WERI-Rb-1 (cell line): ENCODE results near the gene DZANK1.

Experiments
- DNase-seq: peaks from one replicate; pipeline ENCODE4 v3.0.0-alpha.2; 2020
- H3K27ac ChIP-seq: fragments of 250-450 bp; sonication (Bioruptor Pico); 2 replicates; pipeline ENCODE4 v1.5.1; 2020; ENCODE audit warnings: mild to moderate bottlenecking, moderate library complexity
- H3K27me3 ChIP-seq: fragments of 250-450 bp; sonication (Bioruptor Pico); 2 replicates; pipeline ENCODE4 v1.5.1; 2021; ENCODE audit warnings: mild to moderate bottlenecking, low read depth, moderate library complexity; ENCODE audit not compliant: insufficient read depth, severe bottlenecking
- H3K36me3 ChIP-seq: fragments of 250-450 bp; sonication (Bioruptor Pico); 2 replicates; pipeline ENCODE4 v1.5.1; 2020; ENCODE audit warnings: mild to moderate bottlenecking, moderate library complexity
- H3K4me3 ChIP-seq: 2 replicates; pipeline ENCODE4 v1.5.1; 2011; ENCODE audit warnings: low read depth, mild to moderate bottlenecking, control low read depth, low read length
- H3K9me3 ChIP-seq: fragments of 250-450 bp; sonication (Bioruptor Pico); 2 replicates; pipeline ENCODE4 v1.5.1; 2021; ENCODE audit warnings: mild to moderate bottlenecking, moderate library complexity; ENCODE audit not compliant: severe bottlenecking
- TF ChIP-seq, protein P1 (sequence below): IDR thresholded peaks from 2 replicates; pipeline ENCODE4 v1.5.1; 2011; ENCODE audit warnings: low read depth, mild to moderate bottlenecking, control low read depth, inconsistent platforms, low read length

Gene DZANK1

GRCh38 chr20:18372296-18372695 lies 94.5 kb downstream of the DZANK1 start:
- H3K9me3 ChIP-seq, result no peaks in the 10 kb centered on the region
- no peak overlapping the region for H3K4me3 ChIP-seq
- H3K27ac ChIP-seq, result no peak overlapping the region
- TF ChIP-seq, protein P1, sequence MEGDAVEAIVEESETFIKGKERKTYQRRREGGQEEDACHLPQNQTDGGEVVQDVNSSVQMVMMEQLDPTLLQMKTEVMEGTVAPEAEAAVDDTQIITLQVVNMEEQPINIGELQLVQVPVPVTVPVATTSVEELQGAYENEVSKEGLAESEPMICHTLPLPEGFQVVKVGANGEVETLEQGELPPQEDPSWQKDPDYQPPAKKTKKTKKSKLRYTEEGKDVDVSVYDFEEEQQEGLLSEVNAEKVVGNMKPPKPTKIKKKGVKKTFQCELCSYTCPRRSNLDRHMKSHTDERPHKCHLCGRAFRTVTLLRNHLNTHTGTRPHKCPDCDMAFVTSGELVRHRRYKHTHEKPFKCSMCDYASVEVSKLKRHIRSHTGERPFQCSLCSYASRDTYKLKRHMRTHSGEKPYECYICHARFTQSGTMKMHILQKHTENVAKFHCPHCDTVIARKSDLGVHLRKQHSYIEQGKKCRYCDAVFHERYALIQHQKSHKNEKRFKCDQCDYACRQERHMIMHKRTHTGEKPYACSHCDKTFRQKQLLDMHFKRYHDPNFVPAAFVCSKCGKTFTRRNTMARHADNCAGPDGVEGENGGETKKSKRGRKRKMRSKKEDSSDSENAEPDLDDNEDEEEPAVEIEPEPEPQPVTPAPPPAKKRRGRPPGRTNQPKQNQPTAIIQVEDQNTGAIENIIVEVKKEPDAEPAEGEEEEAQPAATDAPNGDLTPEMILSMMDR, result no peak
- no peak for DNase-seq
- H3K27me3 ChIP-seq, result no peaks in the 10 kb centered on the region
- no peaks in the 10 kb centered on the region for H3K36me3 ChIP-seq

DNA sequence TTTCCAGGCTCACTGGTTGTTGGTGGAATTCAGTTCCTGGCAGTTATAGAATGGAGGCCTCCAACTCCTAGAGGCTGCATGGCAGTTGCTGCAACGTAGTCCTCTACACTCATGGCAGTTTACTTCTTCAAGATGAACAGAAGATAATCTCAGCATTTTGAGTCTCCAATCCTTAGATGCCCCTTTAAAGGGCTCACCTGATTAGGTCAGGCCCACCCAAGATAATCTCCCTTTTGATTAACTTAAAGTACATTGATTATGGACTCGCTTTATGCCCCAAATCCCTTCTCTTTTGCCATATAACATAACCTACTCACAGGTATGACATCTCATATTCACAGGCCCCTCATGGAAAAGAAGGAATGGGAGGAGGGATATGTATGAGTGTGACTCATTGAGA lies 102.1 kb downstream of the DZANK1 start:
- Histone ChIP-seq H3K9me3 (no peaks in the 10 kb centered on the region), H3K27ac (no peak overlapping the region), H3K27me3 (no peaks in the 10 kb centered on the region), H3K4me3 (no peak overlapping the region), H3K36me3 (no peaks in the 10 kb centered on the region)
- no peak for DNase-seq
- TF ChIP-seq, protein P1, result no peak

GRCh38 chr20:18363708-18364107 lies 103.1 kb downstream of the DZANK1 start:
- DNase-seq, result no peak
- Histone ChIP-seq H3K27me3 (no peaks in the 10 kb centered on the region), H3K27ac (no peak overlapping the region), H3K4me3 (no peak overlapping the region), H3K36me3 (no peaks in the 10 kb centered on the region), H3K9me3 (no peaks in the 10 kb centered on the region)
- TF ChIP-seq, protein P1, result no peak

DNA sequence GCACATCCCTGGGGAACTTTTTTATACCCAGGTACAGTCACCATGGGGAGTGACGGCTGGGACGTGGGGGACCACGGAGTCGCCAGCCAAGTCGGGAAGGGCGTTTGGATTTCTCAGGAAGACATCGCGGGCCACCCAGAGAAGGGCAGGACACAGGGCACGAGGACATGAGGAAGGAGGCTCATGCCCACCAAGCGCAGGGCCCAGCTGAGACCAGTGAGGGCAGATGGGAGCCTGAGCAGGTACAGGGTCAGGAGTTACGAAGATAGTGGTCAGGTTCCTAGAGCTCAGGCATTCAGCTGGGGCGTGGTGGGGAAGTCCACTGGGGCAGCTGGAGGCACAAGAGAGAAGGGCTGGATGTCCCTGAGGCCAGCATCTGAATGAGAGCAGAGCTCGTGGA lies 103.9 kb downstream of the DZANK1 start:
- no peak for DNase-seq
- no peaks in the 10 kb centered on the region for H3K9me3 ChIP-seq
- no peak overlapping the region for H3K27ac ChIP-seq
- no peaks in the 10 kb centered on the region for H3K36me3 ChIP-seq
- H3K27me3 ChIP-seq, result no peaks in the 10 kb centered on the region
- TF ChIP-seq, protein P1, result no peak
- H3K4me3 ChIP-seq, result no peak overlapping the region

DNA sequence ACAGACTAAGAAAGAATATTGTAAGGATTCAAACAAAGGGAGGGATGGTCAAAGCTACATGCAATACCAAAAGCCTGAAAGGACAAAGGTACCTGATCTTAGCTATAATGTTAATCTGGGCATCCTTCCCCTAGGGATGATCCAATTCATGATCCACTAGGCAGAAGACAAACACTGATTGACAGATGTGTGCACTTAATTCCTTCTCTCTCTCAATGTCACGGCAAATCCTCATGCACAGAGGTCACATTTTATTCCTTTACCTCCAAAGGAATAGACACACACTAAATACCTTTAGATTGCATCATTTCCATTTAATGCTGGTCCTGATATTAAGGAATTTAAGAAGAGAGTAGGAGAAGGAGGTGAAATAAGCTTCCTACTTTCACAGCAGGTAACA lies 105.2 kb downstream of the DZANK1 start:
- Histone ChIP-seq H3K27ac (no peak overlapping the region), H3K9me3 (no peaks in the 10 kb centered on the region), H3K36me3 (no peaks in the 10 kb centered on the region), H3K27me3 (no peaks in the 10 kb centered on the region), H3K4me3 (no peak overlapping the region)
- DNase-seq, result no peak
- TF ChIP-seq, protein P1, result no peak

- DNase-seq, result no peak
- no peak overlapping the region for H3K4me3 ChIP-seq
- no peaks in the 10 kb centered on the region for H3K36me3 ChIP-seq
- H3K27me3 ChIP-seq, result no peaks in the 10 kb centered on the region
- no peaks in the 10 kb centered on the region for H3K9me3 ChIP-seq
- no peak overlapping the region for H3K27ac ChIP-seq
- TF ChIP-seq, protein P1, result no peak
Measured at GRCh38 chr20:18360635-18361034, 106.2 kb downstream of the DZANK1 start.
